GM23338 (cell line): ENCODE results near the gene MYLK.

Source experiments
- CREB1 ChIP-seq: fragments of 250-450 bp; sonication (Bioruptor Pico); IDR thresholded peaks from 2 replicates; pipeline ENCODE4 v1.5.0; 2020; ENCODE audit warnings: low read depth, mild to moderate bottlenecking, moderate library complexity
- EZH2 ChIP-seq: fragments of 200-600 bp; sonication (generic); IDR thresholded peaks from one replicate; pipeline ENCODE4 v1.8.0; 2017; ENCODE audit warnings: antibody characterized with exemption, mild to moderate bottlenecking, low read depth; ENCODE audit not compliant: unreplicated experiment
- EZH2phosphoT487 ChIP-seq: fragments of 200-600 bp; sonication (generic); IDR thresholded peaks from one replicate; pipeline ENCODE4 v1.8.1; 2018; ENCODE audit warnings: antibody characterized with exemption; ENCODE audit not compliant: unreplicated experiment
- JUNB ChIP-seq: IDR thresholded peaks from one replicate; pipeline ENCODE4 v1.6.1; 2016; ENCODE audit warnings: antibody characterized with exemption; ENCODE audit not compliant: unreplicated experiment
- NANOG ChIP-seq: IDR thresholded peaks from 2 replicates; pipeline ENCODE4 v1.6.1; 2016; ENCODE audit warnings: antibody characterized with exemption, borderline replicate concordance
- POLR2AphosphoS5 ChIP-seq: IDR thresholded peaks from 2 replicates; pipeline ENCODE4 v1.6.1; 2016; ENCODE audit warnings: antibody characterized with exemption, low read depth
- STAT1 ChIP-seq: IDR thresholded peaks from one replicate; pipeline ENCODE4 v1.6.1; 2016; ENCODE audit warnings: antibody characterized with exemption; ENCODE audit not compliant: unreplicated experiment
- ZNF331 ChIP-seq: fragments of 250-450 bp; sonication (Bioruptor Pico); IDR thresholded peaks from 2 replicates; pipeline ENCODE4 v1.5.0; 2020; ENCODE audit warnings: low read depth, mild to moderate bottlenecking, moderate library complexity
- TF ChIP-seq, protein P1 (sequence below), 2 experiments: fragments of 200-600 bp in 1 of 2; sonication (generic) in 1 of 2; conservative IDR thresholded peaks; 2 replicates each; pipeline versions ENCODE4 v1.5.1 to v1.6.1; 2016 to 2017; ENCODE audit warnings: antibody characterized with exemption in 2 of 2, low read depth in 2 of 2, mild to moderate bottlenecking in 2 of 2, moderate library complexity in 1 of 2
- TF ChIP-seq, protein P2 (sequence below): IDR thresholded peaks from one replicate; pipeline ENCODE4 v1.6.1; 2018; ENCODE audit warnings: antibody characterized with exemption; ENCODE audit not compliant: unreplicated experiment
- TF ChIP-seq, protein P3 (sequence below): IDR thresholded peaks from 2 replicates; pipeline ENCODE4 v1.6.1; 2016; ENCODE audit warnings: antibody characterized with exemption

DNA sequence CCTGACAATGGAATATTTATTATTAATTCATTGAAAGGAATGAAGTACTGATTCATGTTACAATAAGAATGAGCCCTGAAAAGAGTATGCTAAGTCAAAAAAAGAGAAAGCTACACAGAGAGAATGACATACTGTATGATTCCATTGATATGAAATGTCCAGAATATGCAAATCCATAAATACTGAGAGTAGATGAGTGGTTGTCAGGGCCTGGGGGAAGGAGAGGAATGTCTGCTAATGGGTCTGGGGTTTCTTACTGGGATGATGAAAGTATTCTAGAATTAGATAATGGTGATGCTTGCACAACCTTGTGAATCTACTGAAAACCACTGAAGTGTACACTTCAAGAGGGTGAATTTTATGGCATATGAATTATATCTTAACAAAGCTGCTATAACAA, 219.4 kb downstream of the MYLK start:
- TF ChIP-seq, protein P1, sequence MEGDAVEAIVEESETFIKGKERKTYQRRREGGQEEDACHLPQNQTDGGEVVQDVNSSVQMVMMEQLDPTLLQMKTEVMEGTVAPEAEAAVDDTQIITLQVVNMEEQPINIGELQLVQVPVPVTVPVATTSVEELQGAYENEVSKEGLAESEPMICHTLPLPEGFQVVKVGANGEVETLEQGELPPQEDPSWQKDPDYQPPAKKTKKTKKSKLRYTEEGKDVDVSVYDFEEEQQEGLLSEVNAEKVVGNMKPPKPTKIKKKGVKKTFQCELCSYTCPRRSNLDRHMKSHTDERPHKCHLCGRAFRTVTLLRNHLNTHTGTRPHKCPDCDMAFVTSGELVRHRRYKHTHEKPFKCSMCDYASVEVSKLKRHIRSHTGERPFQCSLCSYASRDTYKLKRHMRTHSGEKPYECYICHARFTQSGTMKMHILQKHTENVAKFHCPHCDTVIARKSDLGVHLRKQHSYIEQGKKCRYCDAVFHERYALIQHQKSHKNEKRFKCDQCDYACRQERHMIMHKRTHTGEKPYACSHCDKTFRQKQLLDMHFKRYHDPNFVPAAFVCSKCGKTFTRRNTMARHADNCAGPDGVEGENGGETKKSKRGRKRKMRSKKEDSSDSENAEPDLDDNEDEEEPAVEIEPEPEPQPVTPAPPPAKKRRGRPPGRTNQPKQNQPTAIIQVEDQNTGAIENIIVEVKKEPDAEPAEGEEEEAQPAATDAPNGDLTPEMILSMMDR (conservative IDR thresholded peaks at IDR 0.05; ENCODE audit: low read depth in 2 of 2), result no peak
- TF ChIP-seq EZH2phosphoT487, result no peak
- no peak for TF ChIP-seq EZH2
- TF ChIP-seq POLR2AphosphoS5, result no peak
- TF ChIP-seq CREB1, result no peak
- TF ChIP-seq, protein P2, sequence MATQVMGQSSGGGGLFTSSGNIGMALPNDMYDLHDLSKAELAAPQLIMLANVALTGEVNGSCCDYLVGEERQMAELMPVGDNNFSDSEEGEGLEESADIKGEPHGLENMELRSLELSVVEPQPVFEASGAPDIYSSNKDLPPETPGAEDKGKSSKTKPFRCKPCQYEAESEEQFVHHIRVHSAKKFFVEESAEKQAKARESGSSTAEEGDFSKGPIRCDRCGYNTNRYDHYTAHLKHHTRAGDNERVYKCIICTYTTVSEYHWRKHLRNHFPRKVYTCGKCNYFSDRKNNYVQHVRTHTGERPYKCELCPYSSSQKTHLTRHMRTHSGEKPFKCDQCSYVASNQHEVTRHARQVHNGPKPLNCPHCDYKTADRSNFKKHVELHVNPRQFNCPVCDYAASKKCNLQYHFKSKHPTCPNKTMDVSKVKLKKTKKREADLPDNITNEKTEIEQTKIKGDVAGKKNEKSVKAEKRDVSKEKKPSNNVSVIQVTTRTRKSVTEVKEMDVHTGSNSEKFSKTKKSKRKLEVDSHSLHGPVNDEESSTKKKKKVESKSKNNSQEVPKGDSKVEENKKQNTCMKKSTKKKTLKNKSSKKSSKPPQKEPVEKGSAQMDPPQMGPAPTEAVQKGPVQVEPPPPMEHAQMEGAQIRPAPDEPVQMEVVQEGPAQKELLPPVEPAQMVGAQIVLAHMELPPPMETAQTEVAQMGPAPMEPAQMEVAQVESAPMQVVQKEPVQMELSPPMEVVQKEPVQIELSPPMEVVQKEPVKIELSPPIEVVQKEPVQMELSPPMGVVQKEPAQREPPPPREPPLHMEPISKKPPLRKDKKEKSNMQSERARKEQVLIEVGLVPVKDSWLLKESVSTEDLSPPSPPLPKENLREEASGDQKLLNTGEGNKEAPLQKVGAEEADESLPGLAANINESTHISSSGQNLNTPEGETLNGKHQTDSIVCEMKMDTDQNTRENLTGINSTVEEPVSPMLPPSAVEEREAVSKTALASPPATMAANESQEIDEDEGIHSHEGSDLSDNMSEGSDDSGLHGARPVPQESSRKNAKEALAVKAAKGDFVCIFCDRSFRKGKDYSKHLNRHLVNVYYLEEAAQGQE, result no peak
- no peak for TF ChIP-seq NANOG
- no peak for TF ChIP-seq JUNB
- TF ChIP-seq, protein P3, sequence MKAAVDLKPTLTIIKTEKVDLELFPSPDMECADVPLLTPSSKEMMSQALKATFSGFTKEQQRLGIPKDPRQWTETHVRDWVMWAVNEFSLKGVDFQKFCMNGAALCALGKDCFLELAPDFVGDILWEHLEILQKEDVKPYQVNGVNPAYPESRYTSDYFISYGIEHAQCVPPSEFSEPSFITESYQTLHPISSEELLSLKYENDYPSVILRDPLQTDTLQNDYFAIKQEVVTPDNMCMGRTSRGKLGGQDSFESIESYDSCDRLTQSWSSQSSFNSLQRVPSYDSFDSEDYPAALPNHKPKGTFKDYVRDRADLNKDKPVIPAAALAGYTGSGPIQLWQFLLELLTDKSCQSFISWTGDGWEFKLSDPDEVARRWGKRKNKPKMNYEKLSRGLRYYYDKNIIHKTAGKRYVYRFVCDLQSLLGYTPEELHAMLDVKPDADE, result no peak
- TF ChIP-seq STAT1, result no peak
- TF ChIP-seq ZNF331 (CRISPR knock-in tag), result no peak
